Heart right ventricle (tissue), 16 donors: ENCODE measurements around the gene CD300LF. TPM values are rescaled to one million over a fixed set of nuclear protein-coding genes. Genes with fewer than 3 reads are reported as not detected.

Source experiments
- ATAC-seq, 8 donors: fragments of 200-7000 bp; cut with Tn5 transposase; one replicate each; pipeline ENCODE4 v1.9.1; 2020; ENCODE audit warnings: mild to moderate bottlenecking in 8 of 8, moderate library complexity in 8 of 8, moderate number of reproducible peaks in 1 of 8
- DNase-seq, 2 donors: peaks; one replicate each; pipeline ENCODE4 v3.0.0-alpha.2; 2020
- H3K27ac ChIP-seq, 10 donors: fragments of 200-600 bp; sonication (generic) in 2 of 10; one replicate each; pipeline versions ENCODE4 v1.5.0 to v1.8.0; 2020 to 2022; ENCODE audit warnings: mild to moderate bottlenecking in 3 of 10
- H3K27me3 ChIP-seq, 7 donors: fragments of 200-600 bp; one replicate each; pipeline ENCODE4 v1.8.0; 2021 to 2022; ENCODE audit warnings: mild to moderate bottlenecking in 2 of 7
- H3K36me3 ChIP-seq, 9 donors: fragments of 200-600 bp; sonication (generic) in 1 of 9; one replicate each; pipeline versions ENCODE4 v1.5.0 to v1.8.0; 2020 to 2022; ENCODE audit warnings: mild to moderate bottlenecking in 2 of 9
- H3K4me1 ChIP-seq, 9 donors: fragments of 200-600 bp; sonication (generic) in 1 of 9; one replicate each; pipeline versions ENCODE4 v1.5.0 to v1.8.0; 2020 to 2022; ENCODE audit warnings: mild to moderate bottlenecking in 4 of 9
- H3K4me3 ChIP-seq, 10 donors: fragments of 200-600 bp; sonication (generic) in 2 of 10; one replicate each; pipeline versions ENCODE4 v1.5.0 to v1.8.0; 2020 to 2022; ENCODE audit warnings: mild to moderate bottlenecking in 7 of 10, moderate library complexity in 2 of 10
- H3K9me3 ChIP-seq, 11 donors: fragments of 200-600 bp in 10 of 11; sonication (generic) in 2 of 11; one replicate each; pipeline versions ENCODE4 v1.5.0 to v1.8.0; 2013 to 2022; ENCODE audit warnings: mild to moderate bottlenecking in 2 of 11, control low read depth in 1 of 11, moderate library complexity in 1 of 11
- WGBS, 2 donors: extraction: QIAGEN DNeasy Blood & Tissue Kit; methylation state at CpG; one replicate each; pipeline ENCODE4 v1.1.7; 2013; ENCODE audit warnings: inconsistent platforms in 1 of 2; 5-methylcytosine and 5-hydroxymethylcytosine counted together
- intact Hi-C, 10 donors: fragments of 100-400 bp; cut with DNase I; formaldehyde crosslinking; loops; one replicate each; pipeline versions ENCODE4 v1.11.1 to v1.14.2; 2022
- polyA plus RNA-seq, 2 donors: library from polyadenylated mRNA; stranded (reverse); fragments of 200-250 nt; gene quantifications; one replicate each; pipeline ENCODE4 v1.2.3, GENCODE V29; 2013
- total RNA-seq, 10 donors: library from RNA; stranded (reverse); fragmentation: NEBNext Ultra II Directional in 3 of 10; extraction: Animal tissue kit (Norgen Biotek cat#: 25700) in 3 of 10; gene quantifications; one replicate each; pipeline versions ENCODE4 v1.2.1 to v1.2.4, GENCODE V29; 2021 to 2023
- TF ChIP-seq, protein P1 (sequence below), 9 donors: fragments of 200-600 bp; sonication (generic) in 2 of 9; IDR thresholded peaks; one replicate each; pipeline versions ENCODE4 v1.5.0 to v1.8.0; 2021 to 2022; ENCODE audit warnings: antibody characterized with exemption in 9 of 9, mild to moderate bottlenecking in 5 of 9, moderate library complexity in 1 of 9
- donor health status: Arrhythmogenic right ventricular cardiomyopathy.
- donor health status: ischemic (EF 13 %, LVEDD 7.1; RV severe dilation, severe dysfunction).
- donor health status: healthy with polysubstance abuse.
- donor health status: DM: no; HTN: yes; CAD: no.
- donor health status: DM: no; HTN: no; CAD: no.
- donor health status: ischemic (EF 25% LVEDD 6.9; RV normal size, moderate dysfunction).
- donor health status: ischemic (EF 25% LVEDD 5.7; RV mildly dilated, moderate dysfunction).
- donor health status: healthy.
- donor health status: DM: yes; HTN: yes; CAD: no.
- donor health status: Ischemic cardiomyopathy.
- donor health status: ischemic (EF 35%, LVEDD 5.7; RV mildly dilated, moderate dysfunction).
- donor health status: nonischemic (EF 11% LVEDD 7.7; RV severe dilation, severe dysfunction).
- donor health status: DM: yes; HTN: yes; CAD: no.
- donor health status: PGD.
- donor health status: ischemic (EF 29% LVEDD 5.4; RV normal size, mild dysfunction).
- donor health status: nonischemic (EF 23%, LVEDD 6.1; RV moderate dilation, normal function).

The CD300LF gene
- total and polyA plus RNA-seq, 12 donors = 0.13 to 4.5 (median 0.34) TPM; not detected in 3

DNA sequence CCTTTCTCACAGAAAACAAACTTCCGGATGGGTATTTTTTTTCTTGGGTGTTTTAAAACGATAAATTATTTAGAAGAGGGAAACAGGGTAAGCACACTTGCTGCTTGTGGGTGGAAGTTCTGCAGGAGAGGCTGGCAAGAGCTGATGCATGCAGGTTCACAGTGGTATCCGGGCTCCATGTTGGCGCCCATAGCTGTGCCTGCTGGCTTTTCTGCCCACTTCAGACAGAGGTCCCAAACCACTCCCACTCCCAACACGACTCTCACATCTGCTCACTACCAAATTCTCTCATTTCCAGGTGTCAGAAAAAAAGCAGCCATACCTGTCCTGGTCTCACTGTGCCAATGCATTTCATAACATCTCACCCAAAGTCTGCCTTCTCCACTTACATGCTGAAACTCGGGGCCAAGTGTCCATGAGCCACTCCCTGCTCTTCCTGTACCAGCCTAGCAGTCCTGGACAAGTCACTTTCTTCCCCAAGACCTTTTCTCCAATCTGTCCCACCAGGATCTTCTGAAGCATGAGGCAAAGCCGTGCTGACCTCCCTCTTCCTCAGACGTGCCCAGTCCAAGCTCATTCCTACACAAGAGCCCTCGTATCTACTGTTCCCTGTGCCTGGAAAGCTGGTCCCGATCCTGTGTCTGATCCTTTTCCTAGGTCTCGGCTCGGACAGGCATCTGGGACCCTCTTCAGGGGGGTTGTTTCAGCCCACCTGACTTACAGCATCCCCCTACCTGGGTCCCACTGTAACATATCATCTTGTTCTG, 1.5 kb downstream of the CD300LF start:
- intact Hi-C loops = no loop called here
- WGBS, 2 donors = 66 to 67% methylated on average over 12 of the region's 12 CpGs
- TF ChIP-seq, protein P1, sequence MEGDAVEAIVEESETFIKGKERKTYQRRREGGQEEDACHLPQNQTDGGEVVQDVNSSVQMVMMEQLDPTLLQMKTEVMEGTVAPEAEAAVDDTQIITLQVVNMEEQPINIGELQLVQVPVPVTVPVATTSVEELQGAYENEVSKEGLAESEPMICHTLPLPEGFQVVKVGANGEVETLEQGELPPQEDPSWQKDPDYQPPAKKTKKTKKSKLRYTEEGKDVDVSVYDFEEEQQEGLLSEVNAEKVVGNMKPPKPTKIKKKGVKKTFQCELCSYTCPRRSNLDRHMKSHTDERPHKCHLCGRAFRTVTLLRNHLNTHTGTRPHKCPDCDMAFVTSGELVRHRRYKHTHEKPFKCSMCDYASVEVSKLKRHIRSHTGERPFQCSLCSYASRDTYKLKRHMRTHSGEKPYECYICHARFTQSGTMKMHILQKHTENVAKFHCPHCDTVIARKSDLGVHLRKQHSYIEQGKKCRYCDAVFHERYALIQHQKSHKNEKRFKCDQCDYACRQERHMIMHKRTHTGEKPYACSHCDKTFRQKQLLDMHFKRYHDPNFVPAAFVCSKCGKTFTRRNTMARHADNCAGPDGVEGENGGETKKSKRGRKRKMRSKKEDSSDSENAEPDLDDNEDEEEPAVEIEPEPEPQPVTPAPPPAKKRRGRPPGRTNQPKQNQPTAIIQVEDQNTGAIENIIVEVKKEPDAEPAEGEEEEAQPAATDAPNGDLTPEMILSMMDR (IDR thresholded peaks at IDR 0.05) = no peak

GRCh38 chr17:74704544-74704943, 8.2 kb downstream of the CD300LF start:
- Histone ChIP-seq H3K36me3 (peaks cover 0 to 8% (median 0%) of the 10 kb centered on the region in 9 donors), H3K4me3 (no peak overlapping the region), H3K4me1 (peaks cover 0 to 5% (median 0%) of the 10 kb centered on the region in 9 donors), H3K27me3 (peaks cover 0 to 14% (median 0%) of the 10 kb centered on the region in 7 donors), H3K9me3 (no peaks in the 10 kb centered on the region), H3K27ac (no peak overlapping the region)
- 86 to 88% methylated on average over 8 of the region's 8 CpGs for WGBS, 2 donors
- no peak for ATAC-seq
- TF ChIP-seq, protein P1 (IDR thresholded peaks at IDR 0.05) = no peak
- intact Hi-C loops = no loop called here
- no peak for DNase-seq

More for the DNA sequence above, 1.5 kb downstream of the CD300LF start:
- Histone ChIP-seq H3K9me3 (no peaks in the 10 kb centered on the region), H3K27ac (peak overlapping the region in 1 of 10 donors; percentile 2), H3K4me1 (peaks cover 0 to 14% (median 0%) of the 10 kb centered on the region in 9 donors), H3K27me3 (peaks cover 0 to 44% (median 28%) of the 10 kb centered on the region in 7 donors), H3K4me3 (peak overlapping the region in 1 of 10 donors; percentile 53), H3K36me3 (no peaks in the 10 kb centered on the region)
- no peak for DNase-seq
- no peak for ATAC-seq

DNA sequence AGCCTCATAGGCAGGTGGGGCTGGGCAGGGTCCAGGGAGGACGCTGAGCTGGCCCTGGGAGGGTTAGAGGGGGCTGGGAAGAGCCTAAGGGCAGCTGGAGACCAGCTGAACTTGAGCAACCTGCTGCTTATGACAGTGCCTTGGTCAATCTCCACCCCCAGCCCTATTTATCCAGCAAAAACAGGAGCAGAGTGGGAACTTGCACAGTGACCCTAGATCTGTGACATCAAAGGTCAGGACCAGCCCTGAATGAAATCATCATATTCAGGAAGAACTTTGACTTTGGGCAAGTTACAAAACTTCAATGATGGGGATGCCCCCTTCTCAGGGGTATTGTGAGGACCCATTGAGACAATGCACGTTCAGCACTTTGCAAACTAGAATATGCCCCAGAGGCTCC, 9.4 kb downstream of the CD300LF start:
- intact Hi-C loops = no loop called here
- WGBS, 2 donors = 44 to 61% methylated on average over 2 of the region's 2 CpGs
- no peak for ATAC-seq

DNA sequence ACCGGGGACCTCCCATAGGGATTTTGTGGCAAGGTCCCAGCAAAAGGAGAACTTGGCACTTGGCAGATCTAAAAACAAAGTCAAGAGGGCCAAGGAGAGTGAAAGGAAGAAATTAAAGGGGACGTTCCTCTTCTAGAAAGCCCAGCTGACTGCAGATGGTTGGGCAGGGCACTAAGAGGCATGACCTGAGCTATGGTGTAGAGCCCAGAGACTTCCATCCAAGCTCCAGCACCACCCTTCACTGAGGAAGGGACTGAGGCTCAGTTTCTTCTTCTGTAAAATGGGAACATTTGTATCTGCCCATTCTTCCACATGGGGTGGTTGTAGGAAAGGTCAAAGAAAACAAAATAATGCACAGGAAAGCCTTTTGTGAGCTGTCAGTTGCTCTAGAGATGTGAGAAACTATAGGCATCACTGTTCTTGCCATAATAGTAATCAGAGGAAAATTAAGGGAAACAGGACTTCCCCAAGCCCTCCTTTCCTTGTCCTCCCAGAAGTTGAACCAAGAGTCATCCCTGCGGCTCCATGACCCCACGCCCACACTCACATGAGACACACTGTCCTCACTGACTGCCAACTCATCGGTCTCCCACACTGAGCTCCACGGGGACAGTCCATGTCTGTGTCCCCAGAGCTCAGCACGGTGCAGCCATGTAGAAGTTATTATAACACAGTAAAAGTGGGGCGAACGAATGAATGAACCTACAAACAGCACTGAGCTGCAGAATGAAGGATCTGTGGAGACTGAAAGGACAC, 10.4 kb downstream of the CD300LF start:
- TF ChIP-seq, protein P1 (IDR thresholded peaks at IDR 0.05) = no peak
- WGBS, 2 donors = 61 to 66% methylated on average over 9 of the region's 9 CpGs
- Histone ChIP-seq H3K36me3 (peaks cover 0 to 8% (median 0%) of the 10 kb centered on the region in 9 donors), H3K27ac (no peak overlapping the region), H3K9me3 (no peaks in the 10 kb centered on the region), H3K4me1 (peaks cover 0 to 5% (median 0%) of the 10 kb centered on the region in 9 donors), H3K4me3 (no peak overlapping the region), H3K27me3 (peaks cover 0 to 18% (median 0%) of the 10 kb centered on the region in 7 donors)
- intact Hi-C loops = no loop called here
- DNase-seq (no peak), ATAC-seq (no peak)

More for the DNA sequence above, 9.4 kb downstream of the CD300LF start:
- Histone ChIP-seq H3K4me1 (peaks cover 0 to 5% (median 0%) of the 10 kb centered on the region in 9 donors), H3K27me3 (peaks cover 0 to 18% (median 0%) of the 10 kb centered on the region in 7 donors), H3K4me3 (no peak overlapping the region), H3K9me3 (no peaks in the 10 kb centered on the region), H3K36me3 (peaks cover 0 to 8% (median 0%) of the 10 kb centered on the region in 9 donors), H3K27ac (no peak overlapping the region)
- no peak for DNase-seq
- TF ChIP-seq, protein P1 (IDR thresholded peaks at IDR 0.05) = no peak
